CD4-positive, alpha-beta T cell treated with Interleukin-21 for 1 hour (primary cell): ENCODE data around the gene ROBO1.

Source experiments
- DNase-seq: peaks from one replicate; pipeline ENCODE4 v3.0.0-alpha.2; 2020

Gene ROBO1

GRCh38 chr3:78860567-78860966 is 907.2 kb downstream of the ROBO1 start:
- no peak for DNase-seq

GRCh38 chr3:78858910-78859309 is 908.9 kb downstream of the ROBO1 start:
- no peak for DNase-seq

GRCh38 chr3:78858174-78858573 is 909.6 kb downstream of the ROBO1 start:
- no peak for DNase-seq

- no peak for DNase-seq
Measured at GRCh38 chr3:78857494-78858111, 910.2 kb downstream of the ROBO1 start.

- no peak for DNase-seq
Measured at GRCh38 chr3:78856164-78856563, 911.6 kb downstream of the ROBO1 start.

GRCh38 chr3:78855190-78855589 is 912.6 kb downstream of the ROBO1 start:
- no peak for DNase-seq

- DNase-seq: no peak
Measured at GRCh38 chr3:78848392-78849288, 919.2 kb downstream of the ROBO1 start.

- DNase-seq: no peak
Measured at GRCh38 chr3:78847603-78848002, 920.2 kb downstream of the ROBO1 start.

- DNase-seq: no peak
Measured at GRCh38 chr3:78847203-78847602, 920.6 kb downstream of the ROBO1 start.

GRCh38 chr3:78846718-78847117 is 921.1 kb downstream of the ROBO1 start:
- no peak for DNase-seq

- DNase-seq: no peak
Measured at GRCh38 chr3:78845605-78846004, 922.2 kb downstream of the ROBO1 start.

GRCh38 chr3:78844307-78844706 is 923.5 kb downstream of the ROBO1 start:
- DNase-seq: no peak

- DNase-seq: no peak
Measured at GRCh38 chr3:78839693-78840092, 928.1 kb downstream of the ROBO1 start.

- DNase-seq: no peak
Measured at GRCh38 chr3:78838362-78838761, 929.4 kb downstream of the ROBO1 start.

- DNase-seq: no peak
Measured at GRCh38 chr3:78834910-78835309, 932.9 kb downstream of the ROBO1 start.

- DNase-seq: no peak
Measured at GRCh38 chr3:78832785-78833204, 935.0 kb downstream of the ROBO1 start.

GRCh38 chr3:78831446-78831972 is 936.3 kb downstream of the ROBO1 start:
- DNase-seq: no peak

- DNase-seq: no peak
Measured at GRCh38 chr3:78830470-78830869, 937.3 kb downstream of the ROBO1 start.

GRCh38 chr3:78827618-78828017 is 940.2 kb downstream of the ROBO1 start:
- DNase-seq: no peak

GRCh38 chr3:78825858-78826215 is 942.0 kb downstream of the ROBO1 start:
- no peak for DNase-seq

GRCh38 chr3:78825118-78825857 is 942.5 kb downstream of the ROBO1 start:
- no peak for DNase-seq

- no peak for DNase-seq
Measured at GRCh38 chr3:78823859-78824258, 943.9 kb downstream of the ROBO1 start.

- DNase-seq: no peak
Measured at GRCh38 chr3:78823434-78823833, 944.4 kb downstream of the ROBO1 start.

GRCh38 chr3:78822726-78823125 is 945.1 kb downstream of the ROBO1 start:
- DNase-seq: no peak
